K562 (cell line): ENCODE data around the gene TOM1L2. TPM values are rescaled to one million over a fixed set of nuclear protein-coding genes. Genes with fewer than 3 reads are reported as not detected.

Source experiments
- ATAC-seq: fragments of 200-7000 bp; cut with Tn5 transposase; 3 replicates; pipeline ENCODE4 v1.9.1; 2020; ENCODE audit warnings: moderate library complexity
- BruUV-seq: library from RNA; stranded (reverse); fragments of 400-500 nt; replicated peaks from 2 replicates; lab custom pipeline; 2021; lab: Mats Ljungman, UMichigan
- CTCF ChIA-PET: fragments of 300-600 bp; formaldehyde crosslinking; extraction: SDS; loops from one replicate; lab custom pipeline; 2021; ENCODE audit warnings: low intra/inter-chr PET ratio; lab: Yijun Ruan, JAX
- POLR2A ChIA-PET: fragments of 300-600, 350-650 bp; sonication (Branson Sonifier 250); formaldehyde crosslinking; extraction: SDS; loops from one replicate; lab custom pipeline; 2021; ENCODE audit warnings: antibody characterized with exemption, inconsistent platforms; lab: Yijun Ruan, JAX
- DNase-seq, 4 experiments: peaks; one replicate each; pipeline versions ENCODE4 v3.0.0 to v3.0.0-alpha.2; 2011 to 2018; ENCODE audit warnings: low spot score in 3 of 4, mixed read lengths in 3 of 4; ENCODE audit errors: extremely low read depth in 1 of 4
- FAIRE-seq: peaks from 2 replicates; lab custom pipeline; 2011; peaks lifted over from hg19 to GRCh38; lab: Jason Lieb, UNC
- H2AFZ ChIP-seq: 2 replicates; pipeline ENCODE4 v1.6.0; 2011; ENCODE audit warnings: low read depth, low read length, control low read depth, inconsistent platforms
- H3K27ac ChIP-seq: fragments of 200-600 bp; 3 replicates; pipeline ENCODE4 v1.8.0; 2011; ENCODE audit warnings: low read depth, mild to moderate bottlenecking, control low read depth, inconsistent platforms, low read length, moderate library complexity, mixed read lengths; ENCODE audit errors: extremely low read depth
- H3K27me3 ChIP-seq, 2 experiments: fragments of 300-600 bp in 1 of 2; 2 replicates in 1 of 2; 3 replicates in 1 of 2; pipeline versions ENCODE4 v1.6.0 to v1.8.0; 2011; ENCODE audit warnings: inconsistent platforms in 2 of 2, low read length in 2 of 2, mild to moderate bottlenecking in 1 of 2, mixed read lengths in 1 of 2, moderate library complexity in 1 of 2; ENCODE audit not compliant: control insufficient read depth in 2 of 2, insufficient read depth in 2 of 2
- H3K36me3 ChIP-seq: fragments of 300-600 bp; 3 replicates; pipeline ENCODE4 v1.8.0; 2011; ENCODE audit warnings: mild to moderate bottlenecking, low read length, inconsistent platforms; ENCODE audit not compliant: control insufficient read depth, insufficient read depth
- H3K4me1 ChIP-seq, 2 experiments: fragments of 200-600 bp in 1 of 2; replicated peaks in 1 of 2; 2 replicates in 1 of 2; 3 replicates in 1 of 2; pipeline versions ENCODE4 v1.5.1 to v1.8.0; 2011; ENCODE audit warnings: inconsistent platforms in 2 of 2, low read length in 2 of 2, mild to moderate bottlenecking in 1 of 2, mixed read lengths in 1 of 2, moderate library complexity in 1 of 2; ENCODE audit not compliant: control insufficient read depth in 2 of 2, insufficient read depth in 2 of 2
- H3K4me2 ChIP-seq: 2 replicates; pipeline ENCODE4 v1.6.1; 2011; ENCODE audit warnings: low read length, control low read depth, inconsistent platforms, mixed read lengths; ENCODE audit not compliant: insufficient read depth
- H3K4me3 ChIP-seq: fragments of 200-600 bp; sonication (generic), shearing (Covaris generic); 2 replicates; pipeline ENCODE4 v1.5.1; 2016; ENCODE audit warnings: control low read depth, inconsistent platforms
- H3K79me2 ChIP-seq: fragments of 200-600 bp; 3 replicates; pipeline ENCODE4 v1.8.0; 2011; ENCODE audit warnings: low read length, inconsistent platforms; ENCODE audit not compliant: control insufficient read depth, insufficient read depth
- H3K9ac ChIP-seq, 2 experiments: 2 replicates each; pipeline versions ENCODE4 v1.6.0 to v1.6.1; 2011; ENCODE audit warnings: low read depth in 2 of 2, low read length in 2 of 2, control low read depth in 1 of 2, inconsistent platforms in 1 of 2, mild to moderate bottlenecking in 1 of 2, mixed read lengths in 1 of 2; ENCODE audit not compliant: insufficient read depth in 1 of 2
- H3K9me1 ChIP-seq: one replicate; pipeline ENCODE4 v1.6.0; 2011; ENCODE audit warnings: inconsistent platforms, mild to moderate bottlenecking, low read length, moderate library complexity; ENCODE audit not compliant: control insufficient read depth, insufficient read depth
- H3K9me3 ChIP-seq: replicated peaks from 2 replicates; pipeline ENCODE4 v1.5.1; 2011; ENCODE audit warnings: low read depth, low read length, inconsistent platforms; ENCODE audit not compliant: control insufficient read depth, insufficient read depth
- H4K20me1 ChIP-seq: replicated peaks from 2 replicates; pipeline ENCODE4 v1.6.1; 2011; ENCODE audit warnings: low read length, inconsistent platforms, mixed read lengths; ENCODE audit not compliant: control insufficient read depth, insufficient read depth
- NFIX ChIP-seq: fragments of 250-450 bp; sonication (Bioruptor Pico); IDR thresholded peaks from 2 replicates; pipeline ENCODE4 v1.4.0; 2020; ENCODE audit warnings: low read depth, mild to moderate bottlenecking, moderate library complexity
- SMARCB1 ChIP-seq: IDR thresholded peaks from 2 replicates; pipeline ENCODE4 v1.6.1; 2011; ENCODE audit warnings: improper control_type of control experiment, low read depth; ENCODE audit not compliant: insufficient read length
- SP2 ChIP-seq: IDR thresholded peaks from 2 replicates; pipeline ENCODE4 v1.6.1; 2011; ENCODE audit warnings: mild to moderate bottlenecking, low read depth, low read length, moderate library complexity; ENCODE audit not compliant: poor library complexity, severe bottlenecking; ENCODE audit errors: extremely low read depth
- TCF15 ChIP-seq: fragments of 250-450 bp; sonication (Bioruptor Pico); IDR thresholded peaks from 2 replicates; pipeline ENCODE4 v1.8.0; 2022; ENCODE audit warnings: moderate library complexity, mild to moderate bottlenecking, inconsistent platforms
- TEAD1 ChIP-seq, 2 experiments: fragments of 450-650 bp in 1 of 2; sonication (generic) in 1 of 2; formaldehyde crosslinking; IDR thresholded peaks; 2 replicates each; pipeline versions ENCODE4 v1.4.0 to v1.8.0; 2020 to 2022; ENCODE audit warnings: mild to moderate bottlenecking in 2 of 2, missing genetic modification reagents in 1 of 2
- ZNF318 ChIP-seq, 2 experiments: fragments of 450-650 bp; IDR thresholded peaks; 2 replicates each; pipeline ENCODE4 v1.6.1; 2016; ENCODE audit warnings: mild to moderate bottlenecking in 2 of 2, borderline replicate concordance in 1 of 2, low read depth in 1 of 2, moderate library complexity in 1 of 2
- WGBS: fragments of 100-300 bp; shearing (Covaris generic); methylation state at CpG from one replicate; pipeline ENCODE4 v1.1.6; 2016; ENCODE audit warnings: low coverage, mixed read lengths; ENCODE audit not compliant: insufficient coverage; ENCODE audit errors: missing lambda C conversion rate; 5-methylcytosine and 5-hydroxymethylcytosine counted together
- in situ Hi-C: fragments of 300-500 bp; cut with MboI; formaldehyde crosslinking; loops from 4 replicates; pipeline ENCODE4 v1.15.0; 2018; ENCODE audit warnings: inconsistent platforms, mixed read lengths
- intact Hi-C: fragments of 100-400 bp; cut with micrococcal nuclease; formaldehyde crosslinking; loops from 2 replicates; pipeline ENCODE4 v1.14.2; 2022
- polyA plus RNA-seq, 8 experiments: library from polyadenylated mRNA; depleted of rRNA in 4 of 8; stranded (reverse) in 5 of 8; unstranded in 3 of 8; fragments of >200 nt; fragmentation: Nextera tagmentation in 2 of 8; fragmentation: Illumina TruSeq in 1 of 8; extraction: Ambion mirVana in 2 of 8; extraction: Trizol in 1 of 8; gene quantifications; 2 replicates each; pipeline versions ENCODE4 v1.2.1 to v1.2.3, GENCODE V29; 2011 to 2014; ENCODE audit warnings: inconsistent platforms in 1 of 8, missing spikeins in 1 of 8
- total RNA-seq, 7 experiments: library from RNA; depleted of rRNA in 6 of 7; stranded (reverse); fragments of >200 nt in 6 of 7; fragmentation: Illumina TruSeq in 2 of 7; extraction: Trizol in 2 of 7; gene quantifications; 2 replicates each; pipeline versions ENCODE4 v1.2.1 to v1.2.3, GENCODE V29; 2011 to 2021; ENCODE audit warnings: low replicate concordance in 1 of 7

Gene TOM1L2
- total and polyA plus RNA-seq, 9 of the 15 experiments (the other 6 are each of a cell fraction or from before 2014, with no cell fraction given) = 0.07 to 6.0 (median 2.5) TPM

- intact Hi-C loops (no loop called here), in situ Hi-C loops (no loop called here)
- Histone ChIP-seq H3K36me3 (no peaks in the 10 kb centered on the region; the same call in 2 of the 3 replicates), H3K4me1 (peaks cover 0 to 10% of the 10 kb centered on the region in 2 experiments; a peak in 2 of 5 replicates), H2AFZ (no peak overlapping the region), H3K79me2 (no peaks in the 10 kb centered on the region), H3K27me3 (no peaks in the 10 kb centered on the region), H3K9me3 (no peaks in the 10 kb centered on the region), H3K4me3 (no peak overlapping the region), H4K20me1 (no peaks in the 10 kb centered on the region), H3K9me1 (no peaks in the 10 kb centered on the region), H3K9ac (no peak overlapping the region), H3K27ac (no peak overlapping the region), H3K4me2 (no peak overlapping the region)
- DNase-seq (no peak), FAIRE-seq (no peak), ATAC-seq (no peak)
- ChIA-PET CTCF (no interaction called here), POLR2A (no interaction called here)
- BruUV-seq = no TSS peak
- 14% methylated on average over 3 of the region's 3 CpGs for WGBS
- TF ChIP-seq NFIX (CRISPR knock-in tag) (no peak), SP2 (no peak), TEAD1 (CRISPR knock-in tag; IDR thresholded peaks at IDR 0.05) (no peak), ZNF318 (IDR thresholded peaks at IDR 0.05; ENCODE audit: borderline replicate concordance in 1 of 2, low read depth in 1 of 2) (no peak), TCF15 (CRISPR knock-in tag) (no peak), SMARCB1 (no peak)
Observed at GRCh38 chr17:18005496-18005895, 33.3 kb upstream of the TOM1L2 start.
